ENCODE measurements around the gene CEBPB.
A peak's percentile ranks its signal among the peaks of the same experiment; 100 is the strongest.

Gene CEBPB

DNA sequence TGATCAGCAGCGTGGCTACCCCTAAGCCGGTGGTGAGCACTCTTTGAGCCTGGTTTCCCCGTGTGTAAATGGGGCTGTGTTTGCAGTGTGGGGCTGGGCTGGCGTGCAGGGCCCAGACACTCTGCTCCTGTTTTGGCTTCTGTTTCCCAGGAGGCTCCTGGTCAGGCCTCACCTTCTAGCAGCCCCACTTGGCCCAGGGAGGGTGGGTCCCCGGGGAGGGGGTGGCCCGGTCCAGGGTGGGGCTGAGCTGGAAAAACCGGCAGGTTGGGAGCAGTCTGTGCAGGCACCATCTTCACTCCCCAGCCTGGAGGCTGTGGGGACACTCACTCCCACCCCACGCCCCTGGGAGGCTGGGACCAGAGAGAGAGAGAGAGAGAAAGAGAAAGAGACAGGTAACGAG, 25.3 kb downstream of the CEBPB start:
- no peak for TF ChIP-seq NFIC (IDR thresholded peaks at IDR 0.05)
- TF ChIP-seq RAD21 (IDR thresholded peaks at IDR 0.05; ENCODE audit: low read depth) = no peak
- no peak for TF ChIP-seq FOXM1 (IDR thresholded peaks at IDR 0.05; ENCODE audit: borderline replicate concordance, low read depth)
- TF ChIP-seq TCF12 (IDR thresholded peaks at IDR 0.05; ENCODE audit: low read depth) = no peak
- no peak for TF ChIP-seq YY1 (IDR thresholded peaks at IDR 0.05; ENCODE audit: low read depth)
- TF ChIP-seq ZBTB7A (IDR thresholded peaks at IDR 0.05; ENCODE audit: low read depth) = no peak
- TF ChIP-seq TAF1 (IDR thresholded peaks at IDR 0.05; ENCODE audit: low read depth) = no peak
- TF ChIP-seq CEBPB (IDR thresholded peaks at IDR 0.05) = no peak
- TF ChIP-seq MAX (IDR thresholded peaks at IDR 0.05) = no peak
- TF ChIP-seq TEAD4 (IDR thresholded peaks at IDR 0.05) = no peak
- TF ChIP-seq EP300 (IDR thresholded peaks at IDR 0.05; ENCODE audit: borderline replicate concordance) = no peak
- TF ChIP-seq EGR1 (IDR thresholded peaks at IDR 0.05) = no peak

GRCh38 chr20:50216543-50217206, 26.0 kb downstream of the CEBPB start:
- TF ChIP-seq RAD21 (IDR thresholded peaks at IDR 0.05; ENCODE audit: low read depth) (no peak), CREB1 (IDR thresholded peaks at IDR 0.05; ENCODE audit: low read depth) (no peak), YY1 (IDR thresholded peaks at IDR 0.05; ENCODE audit: low read depth) (no peak), EGR1 (IDR thresholded peaks at IDR 0.05) (no peak), EP300 (IDR thresholded peaks at IDR 0.05; ENCODE audit: borderline replicate concordance) (no peak), TEAD4 (IDR thresholded peaks at IDR 0.05) (no peak), ZBTB7A (IDR thresholded peaks at IDR 0.05; ENCODE audit: low read depth) (no peak), FOXM1 (IDR thresholded peaks at IDR 0.05; ENCODE audit: borderline replicate concordance, low read depth) (no peak), NFIC (IDR thresholded peaks at IDR 0.05) (no peak), TCF12 (IDR thresholded peaks at IDR 0.05; ENCODE audit: low read depth) (no peak), TAF1 (IDR thresholded peaks at IDR 0.05; ENCODE audit: low read depth) (no peak), MAX (IDR thresholded peaks at IDR 0.05) (no peak), USF1 (IDR thresholded peaks at IDR 0.05) (no peak)
- TF ChIP-seq, protein P1, sequence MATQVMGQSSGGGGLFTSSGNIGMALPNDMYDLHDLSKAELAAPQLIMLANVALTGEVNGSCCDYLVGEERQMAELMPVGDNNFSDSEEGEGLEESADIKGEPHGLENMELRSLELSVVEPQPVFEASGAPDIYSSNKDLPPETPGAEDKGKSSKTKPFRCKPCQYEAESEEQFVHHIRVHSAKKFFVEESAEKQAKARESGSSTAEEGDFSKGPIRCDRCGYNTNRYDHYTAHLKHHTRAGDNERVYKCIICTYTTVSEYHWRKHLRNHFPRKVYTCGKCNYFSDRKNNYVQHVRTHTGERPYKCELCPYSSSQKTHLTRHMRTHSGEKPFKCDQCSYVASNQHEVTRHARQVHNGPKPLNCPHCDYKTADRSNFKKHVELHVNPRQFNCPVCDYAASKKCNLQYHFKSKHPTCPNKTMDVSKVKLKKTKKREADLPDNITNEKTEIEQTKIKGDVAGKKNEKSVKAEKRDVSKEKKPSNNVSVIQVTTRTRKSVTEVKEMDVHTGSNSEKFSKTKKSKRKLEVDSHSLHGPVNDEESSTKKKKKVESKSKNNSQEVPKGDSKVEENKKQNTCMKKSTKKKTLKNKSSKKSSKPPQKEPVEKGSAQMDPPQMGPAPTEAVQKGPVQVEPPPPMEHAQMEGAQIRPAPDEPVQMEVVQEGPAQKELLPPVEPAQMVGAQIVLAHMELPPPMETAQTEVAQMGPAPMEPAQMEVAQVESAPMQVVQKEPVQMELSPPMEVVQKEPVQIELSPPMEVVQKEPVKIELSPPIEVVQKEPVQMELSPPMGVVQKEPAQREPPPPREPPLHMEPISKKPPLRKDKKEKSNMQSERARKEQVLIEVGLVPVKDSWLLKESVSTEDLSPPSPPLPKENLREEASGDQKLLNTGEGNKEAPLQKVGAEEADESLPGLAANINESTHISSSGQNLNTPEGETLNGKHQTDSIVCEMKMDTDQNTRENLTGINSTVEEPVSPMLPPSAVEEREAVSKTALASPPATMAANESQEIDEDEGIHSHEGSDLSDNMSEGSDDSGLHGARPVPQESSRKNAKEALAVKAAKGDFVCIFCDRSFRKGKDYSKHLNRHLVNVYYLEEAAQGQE (IDR thresholded peaks at IDR 0.05; ENCODE audit: low read depth) = no peak

DNA sequence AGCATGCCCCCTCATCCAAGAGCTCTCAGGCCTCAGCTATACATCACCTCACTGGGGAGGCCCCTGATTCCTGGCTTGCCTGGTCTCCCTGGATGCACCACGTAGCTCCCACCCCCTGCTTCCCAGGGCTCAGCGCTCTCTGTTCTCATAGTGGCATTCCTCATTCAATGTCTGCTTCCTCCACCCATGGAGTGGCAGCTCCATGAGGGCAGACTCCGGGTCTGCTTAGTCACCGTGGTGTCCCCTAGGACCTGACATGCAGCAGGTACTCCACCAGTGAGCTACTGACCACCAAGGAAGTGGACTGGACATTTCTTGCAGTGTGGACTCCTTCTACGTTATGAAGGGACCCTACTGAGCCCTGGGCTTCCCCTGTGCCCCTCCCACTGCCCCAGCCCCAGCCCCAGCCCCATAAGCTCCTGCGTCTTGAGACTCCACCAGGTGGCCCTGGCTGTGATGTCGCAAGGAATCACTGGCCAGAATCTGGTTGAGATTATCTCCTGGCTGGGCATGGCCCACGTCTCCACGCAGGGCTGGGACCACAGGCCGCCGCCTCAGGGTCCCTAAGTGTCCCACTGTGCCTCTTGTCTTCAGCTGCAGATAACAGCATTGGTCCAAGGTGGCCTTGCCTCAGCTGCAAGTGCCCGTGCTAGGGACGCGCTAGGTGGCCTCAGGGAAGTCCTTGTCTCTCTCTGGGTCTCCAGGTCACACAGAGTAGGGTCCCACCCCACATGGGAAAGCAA, 26.7 kb downstream of the CEBPB start:
- no peak for TF ChIP-seq TAF1 (IDR thresholded peaks at IDR 0.05; ENCODE audit: low read depth)
- no peak for TF ChIP-seq EP300 (IDR thresholded peaks at IDR 0.05; ENCODE audit: borderline replicate concordance)
- no peak for TF ChIP-seq TEAD4 (IDR thresholded peaks at IDR 0.05)
- no peak for TF ChIP-seq NFIC (IDR thresholded peaks at IDR 0.05)
- no peak for TF ChIP-seq CREB1 (IDR thresholded peaks at IDR 0.05; ENCODE audit: low read depth)
- no peak for TF ChIP-seq FOXM1 (IDR thresholded peaks at IDR 0.05; ENCODE audit: borderline replicate concordance, low read depth)
- no peak for TF ChIP-seq EGR1 (IDR thresholded peaks at IDR 0.05)
- TF ChIP-seq RAD21 (IDR thresholded peaks at IDR 0.05; ENCODE audit: low read depth) = no peak
- no peak for TF ChIP-seq USF1 (IDR thresholded peaks at IDR 0.05)
- TF ChIP-seq ZBTB7A (IDR thresholded peaks at IDR 0.05; ENCODE audit: low read depth) = no peak
- no peak for TF ChIP-seq YY1 (IDR thresholded peaks at IDR 0.05; ENCODE audit: low read depth)
- TF ChIP-seq, protein P1 (IDR thresholded peaks at IDR 0.05; ENCODE audit: low read depth) = no peak
- TF ChIP-seq MAX (IDR thresholded peaks at IDR 0.05) = no peak
- no peak for TF ChIP-seq TCF12 (IDR thresholded peaks at IDR 0.05; ENCODE audit: low read depth)
- TF ChIP-seq CEBPB (IDR thresholded peaks at IDR 0.05) = no peak

DNA sequence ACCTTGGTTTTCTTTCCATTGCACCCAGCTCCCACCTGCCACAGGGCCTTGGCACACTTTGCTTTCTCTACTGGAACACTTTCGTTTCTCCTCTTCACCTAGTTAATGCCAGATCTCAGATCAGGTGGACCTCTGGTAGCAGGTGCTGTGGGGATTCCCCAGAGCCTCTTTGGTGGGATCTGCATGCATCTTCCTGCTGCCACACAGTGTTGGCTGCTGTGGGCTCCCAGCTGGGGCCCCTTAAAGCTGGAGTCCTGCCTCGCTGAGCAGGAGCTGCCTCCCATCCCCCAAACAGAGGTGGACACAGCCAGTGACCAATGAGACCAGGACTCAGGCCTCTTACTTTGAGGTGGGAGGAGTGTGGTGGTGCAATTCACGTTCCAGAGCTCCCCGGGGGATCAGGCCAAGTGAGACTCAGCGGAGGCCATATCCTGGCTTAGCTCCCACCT, 28.4 kb downstream of the CEBPB start:
- TF ChIP-seq EGR1 (IDR thresholded peaks at IDR 0.05) = no peak
- TF ChIP-seq EP300 (IDR thresholded peaks at IDR 0.05; ENCODE audit: borderline replicate concordance) = no peak
- TF ChIP-seq USF1 (IDR thresholded peaks at IDR 0.05) = no peak
- no peak for TF ChIP-seq ZBTB7A (IDR thresholded peaks at IDR 0.05; ENCODE audit: low read depth)
- TF ChIP-seq NFIC (IDR thresholded peaks at IDR 0.05) = peak; percentile 43; the same call in 1 of the 2 replicates
- no peak for TF ChIP-seq TAF1 (IDR thresholded peaks at IDR 0.05; ENCODE audit: low read depth)
- peak; percentile 52; the same call in 1 of the 2 replicates for TF ChIP-seq TCF12 (IDR thresholded peaks at IDR 0.05; ENCODE audit: low read depth)
- peak; percentile 87 for TF ChIP-seq CEBPB (IDR thresholded peaks at IDR 0.05)
- no peak for TF ChIP-seq FOXM1 (IDR thresholded peaks at IDR 0.05; ENCODE audit: borderline replicate concordance, low read depth)
- no peak; the same call in 1 of the 2 replicates for TF ChIP-seq MAX (IDR thresholded peaks at IDR 0.05)
- TF ChIP-seq YY1 (IDR thresholded peaks at IDR 0.05; ENCODE audit: low read depth) = no peak
- peak; percentile 36; the same call in 1 of the 2 replicates for TF ChIP-seq TEAD4 (IDR thresholded peaks at IDR 0.05)
- no peak for TF ChIP-seq RAD21 (IDR thresholded peaks at IDR 0.05; ENCODE audit: low read depth)
- TF ChIP-seq, protein P1 (IDR thresholded peaks at IDR 0.05; ENCODE audit: low read depth) = no peak
- no peak for TF ChIP-seq CREB1 (IDR thresholded peaks at IDR 0.05; ENCODE audit: low read depth)

Data from Ishikawa (cell line).